Body of pancreas (tissue), 4 donors: ENCODE measurements around the gene NAT8L.

Source experiments
- CTCF ChIP-seq, 7 experiments: fragments of 450-650 bp in 4 of 7; fragments of 200-600 bp in 3 of 7; sonication (generic) in 3 of 7; IDR thresholded peaks; one replicate each; pipeline ENCODE4 v1.5.1; 2016 to 2019; ENCODE audit warnings: antibody characterized with exemption in 7 of 7
- POLR2A ChIP-seq, 3 donors: fragments of 450-650 bp; IDR thresholded peaks; one replicate each; pipeline ENCODE4 v1.6.1; 2016; ENCODE audit warnings: antibody characterized with exemption in 3 of 3, mild to moderate bottlenecking in 2 of 3

GRCh38 chr4:2063557-2064275, 4.6 kb downstream of the NAT8L start:
- TF ChIP-seq POLR2A (IDR thresholded peaks at IDR 0.05) (no peak), CTCF (IDR thresholded peaks at IDR 0.05) (no peak)
